Gastrocnemius medialis (tissue), 4 donors: Measurements from ENCODE around the gene EPS8L1.

ENCODE experiments used
- CTCF ChIP-seq, 5 experiments: fragments of 450-650 bp in 3 of 5; fragments of 200-600 bp in 2 of 5; sonication (generic) in 2 of 5; IDR thresholded peaks in 4 of 5; conservative IDR thresholded peaks in 1 of 5; 1 replicate in 4 of 5; 2 replicates in 1 of 5; pipeline ENCODE4 v1.5.1; 2016 to 2019; ENCODE audit warnings: antibody characterized with exemption in 5 of 5, mild to moderate bottlenecking in 3 of 5, moderate library complexity in 3 of 5
- POLR2A ChIP-seq, 2 donors: fragments of 450-650 bp; IDR thresholded peaks; one replicate each; pipeline ENCODE4 v1.6.1; 2017; ENCODE audit warnings: antibody characterized with exemption in 2 of 2, mild to moderate bottlenecking in 2 of 2, moderate library complexity in 2 of 2

- TF ChIP-seq CTCF (IDR thresholded peaks at IDR 0.05 in 4 of 5, conservative IDR thresholded peaks at IDR 0.05 in 1 of 5) (no peak), POLR2A (IDR thresholded peaks at IDR 0.05) (peak in 1 of 2 donors; percentile 18)
Observed at GRCh38 chr19:55116232-55116858, 40.7 kb downstream of the EPS8L1 start.
